Neural crest cell (in vitro differentiated cells): Measurements from ENCODE around the gene CCDC69. TPM values are rescaled to one million over a fixed set of nuclear protein-coding genes. Genes with fewer than 3 reads are reported as not detected.

ENCODE experiments used
- DNase-seq: peaks from one replicate; pipeline ENCODE4 v3.0.0; 2021; ENCODE audit warnings: low read depth, mixed read lengths, low spot score
- H3K27ac Mint-ChIP-seq: one replicate; pipeline ENCODE4 v1.8.0; 2021; ENCODE audit warnings: mild to moderate bottlenecking, mixed read lengths; ENCODE audit not compliant: unreplicated experiment
- H3K27me3 Mint-ChIP-seq: 2 replicates; pipeline ENCODE4 v1.8.0; 2021; ENCODE audit warnings: low read depth, mild to moderate bottlenecking, mixed read lengths
- H3K36me3 Mint-ChIP-seq: 2 replicates; pipeline ENCODE4 v1.8.0; 2021; ENCODE audit warnings: low read depth, mild to moderate bottlenecking, mixed read lengths
- H3K4me1 Mint-ChIP-seq: 2 replicates; pipeline ENCODE4 v1.8.0; 2021; ENCODE audit warnings: mixed read lengths
- H3K4me3 Mint-ChIP-seq: one replicate; pipeline ENCODE4 v1.8.0; 2021; ENCODE audit warnings: mild to moderate bottlenecking, mixed read lengths
- H3K9me3 Mint-ChIP-seq: 2 replicates; pipeline ENCODE4 v1.8.0; 2021; ENCODE audit warnings: mixed read lengths
- total RNA-seq: library from RNA; stranded (reverse); gene quantifications from 2 replicates; pipeline ENCODE4 v1.2.1, GENCODE V29; 2021
- TF ChIP-seq, protein P1 (sequence below): fragments of 200-600 bp; sonication (generic); conservative IDR thresholded peaks from 2 replicates; pipeline ENCODE4 v1.5.0; 2021; ENCODE audit warnings: antibody characterized with exemption, mild to moderate bottlenecking

Gene CCDC69
- total RNA-seq, 1 donor from 2014 or later: 1.7 TPM

DNA sequence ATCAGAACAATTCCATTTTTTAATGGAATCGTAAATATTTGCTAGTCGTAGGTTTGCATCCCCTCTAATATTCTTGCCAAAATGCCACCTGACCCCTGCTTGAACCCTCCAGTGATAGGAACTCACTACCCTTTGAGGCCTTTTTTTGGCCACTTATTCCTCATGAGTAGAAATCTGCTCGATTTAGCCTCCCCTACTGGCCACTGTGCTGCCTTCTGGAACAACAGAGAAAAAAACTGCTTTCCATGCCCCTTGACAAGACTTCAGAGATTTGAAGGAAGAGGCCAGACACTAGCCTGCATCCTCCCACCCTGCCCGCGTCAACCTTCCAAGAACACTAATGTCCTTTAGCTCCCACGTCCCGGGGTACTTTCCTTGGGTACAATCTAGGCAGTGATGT is 4.1 kb downstream of the CCDC69 start:
- Mint-ChIP-seq H3K4me1 (peaks cover 4% of the 10 kb centered on the region), H3K27me3 (peaks cover 8% of the 10 kb centered on the region), H3K4me3 (no peak overlapping the region), H3K9me3 (no peaks in the 10 kb centered on the region), H3K27ac (no peak overlapping the region), H3K36me3 (no peaks in the 10 kb centered on the region)
- DNase-seq: no peak
- TF ChIP-seq, protein P1, sequence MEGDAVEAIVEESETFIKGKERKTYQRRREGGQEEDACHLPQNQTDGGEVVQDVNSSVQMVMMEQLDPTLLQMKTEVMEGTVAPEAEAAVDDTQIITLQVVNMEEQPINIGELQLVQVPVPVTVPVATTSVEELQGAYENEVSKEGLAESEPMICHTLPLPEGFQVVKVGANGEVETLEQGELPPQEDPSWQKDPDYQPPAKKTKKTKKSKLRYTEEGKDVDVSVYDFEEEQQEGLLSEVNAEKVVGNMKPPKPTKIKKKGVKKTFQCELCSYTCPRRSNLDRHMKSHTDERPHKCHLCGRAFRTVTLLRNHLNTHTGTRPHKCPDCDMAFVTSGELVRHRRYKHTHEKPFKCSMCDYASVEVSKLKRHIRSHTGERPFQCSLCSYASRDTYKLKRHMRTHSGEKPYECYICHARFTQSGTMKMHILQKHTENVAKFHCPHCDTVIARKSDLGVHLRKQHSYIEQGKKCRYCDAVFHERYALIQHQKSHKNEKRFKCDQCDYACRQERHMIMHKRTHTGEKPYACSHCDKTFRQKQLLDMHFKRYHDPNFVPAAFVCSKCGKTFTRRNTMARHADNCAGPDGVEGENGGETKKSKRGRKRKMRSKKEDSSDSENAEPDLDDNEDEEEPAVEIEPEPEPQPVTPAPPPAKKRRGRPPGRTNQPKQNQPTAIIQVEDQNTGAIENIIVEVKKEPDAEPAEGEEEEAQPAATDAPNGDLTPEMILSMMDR: no peak

DNA sequence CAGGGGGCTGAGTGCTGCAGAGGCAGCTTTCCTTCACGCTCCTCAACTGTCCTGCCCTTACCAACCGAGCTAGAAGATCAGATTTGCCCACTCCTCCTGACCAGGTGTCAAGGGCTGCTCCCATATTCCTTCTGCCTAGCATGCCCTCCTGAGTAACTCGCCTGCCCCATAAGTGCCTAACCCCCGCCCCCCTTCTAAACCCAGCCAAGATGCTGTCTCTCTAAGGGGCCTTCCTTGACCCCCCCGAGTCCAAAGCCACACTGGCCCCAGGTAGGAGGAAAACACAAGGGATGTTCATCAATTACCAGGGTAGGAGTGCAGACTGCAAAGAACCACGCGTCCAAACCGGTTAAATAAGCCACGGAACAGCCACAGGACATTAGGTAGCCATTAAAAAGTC is 4.8 kb downstream of the CCDC69 start:
- Mint-ChIP-seq H3K4me1 (peaks cover 2% of the 10 kb centered on the region), H3K27me3 (peaks cover 8% of the 10 kb centered on the region), H3K36me3 (no peaks in the 10 kb centered on the region), H3K9me3 (no peaks in the 10 kb centered on the region), H3K27ac (no peak overlapping the region), H3K4me3 (no peak overlapping the region)
- no peak for DNase-seq
- TF ChIP-seq, protein P1: no peak

DNA sequence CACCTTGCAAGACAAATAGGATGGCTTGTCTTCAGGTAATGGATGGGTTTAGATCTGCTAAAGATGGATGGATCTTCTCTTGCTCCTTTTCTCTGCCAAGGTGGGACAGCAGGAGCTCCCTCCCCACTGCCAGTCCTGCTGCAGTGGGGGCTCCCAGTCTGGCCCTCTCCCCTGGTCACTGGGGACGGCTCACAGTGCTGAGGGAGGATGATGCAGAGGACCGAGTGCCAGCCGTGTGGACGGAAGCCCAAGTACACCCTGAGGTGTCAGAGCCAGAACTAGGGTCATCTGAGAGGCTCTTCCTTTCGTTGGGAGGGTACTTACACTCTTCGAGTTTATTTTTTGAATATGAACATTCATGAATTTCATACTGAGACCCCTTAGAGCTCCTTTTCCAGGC is 5.7 kb downstream of the CCDC69 start:
- no peak overlapping the region for H3K4me3 Mint-ChIP-seq
- H3K27ac Mint-ChIP-seq: no peak overlapping the region
- no peaks in the 10 kb centered on the region for H3K9me3 Mint-ChIP-seq
- peaks cover 6% of the 10 kb centered on the region for H3K27me3 Mint-ChIP-seq
- TF ChIP-seq, protein P1: no peak
- no peaks in the 10 kb centered on the region for H3K36me3 Mint-ChIP-seq
- no peak for DNase-seq
- no peaks in the 10 kb centered on the region for H3K4me1 Mint-ChIP-seq

DNA sequence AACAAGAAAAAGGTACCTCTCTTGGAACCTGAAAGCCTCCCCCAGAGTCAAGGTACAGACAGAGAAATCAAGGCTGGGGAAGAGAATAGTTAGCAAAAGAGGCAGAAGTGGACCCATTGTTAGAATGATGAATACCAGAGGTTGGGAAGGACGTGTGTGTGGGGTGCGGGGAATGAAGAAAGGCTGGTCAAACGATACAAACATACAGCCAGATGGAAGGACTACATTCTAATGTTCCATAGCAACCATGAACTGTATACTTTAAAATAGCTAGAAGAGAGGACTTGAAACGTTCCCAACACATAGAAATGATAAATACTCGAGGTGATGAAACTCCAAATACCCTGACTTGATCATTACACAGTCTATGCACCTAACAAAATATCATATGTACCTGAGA is 7.1 kb downstream of the CCDC69 start:
- Mint-ChIP-seq H3K36me3 (no peaks in the 10 kb centered on the region), H3K9me3 (no peaks in the 10 kb centered on the region), H3K27ac (no peak overlapping the region), H3K4me3 (no peak overlapping the region), H3K4me1 (no peaks in the 10 kb centered on the region), H3K27me3 (no peaks in the 10 kb centered on the region)
- TF ChIP-seq, protein P1: no peak
- no peak for DNase-seq

DNA sequence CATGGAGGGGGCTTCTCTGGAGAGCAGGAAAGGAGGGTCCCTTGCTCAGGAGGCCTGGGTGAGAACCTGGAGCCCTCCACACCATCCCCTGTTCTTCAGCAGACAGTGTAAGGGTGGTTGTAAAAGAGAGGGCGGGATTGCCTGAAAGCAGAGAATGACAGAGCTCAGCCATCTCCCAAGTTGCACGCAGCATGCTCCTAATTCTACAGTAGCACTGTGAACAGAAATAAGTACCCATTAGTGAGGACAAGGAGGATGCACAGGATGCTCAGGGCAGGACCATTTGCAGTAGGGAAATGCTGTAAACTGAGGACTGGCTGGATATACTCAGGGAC is 8.4 kb downstream of the CCDC69 start:
- no peak for DNase-seq
- no peaks in the 10 kb centered on the region for H3K9me3 Mint-ChIP-seq
- no peak overlapping the region for H3K27ac Mint-ChIP-seq
- H3K36me3 Mint-ChIP-seq: no peaks in the 10 kb centered on the region
- H3K27me3 Mint-ChIP-seq: no peaks in the 10 kb centered on the region
- no peak overlapping the region for H3K4me3 Mint-ChIP-seq
- H3K4me1 Mint-ChIP-seq: no peaks in the 10 kb centered on the region
- TF ChIP-seq, protein P1: no peak
